ENCODE measurements around the gene PRTG.
"Not testable (repeated sequence)": the region's sequence is repeated elsewhere in the genome, so short reads cannot be mapped to it uniquely, and the experiment has no call there.

The PRTG gene

GRCh38 chr15:55698653-55699052 is 44.3 kb downstream of the PRTG start:
- no peak for DNase-seq

DNA sequence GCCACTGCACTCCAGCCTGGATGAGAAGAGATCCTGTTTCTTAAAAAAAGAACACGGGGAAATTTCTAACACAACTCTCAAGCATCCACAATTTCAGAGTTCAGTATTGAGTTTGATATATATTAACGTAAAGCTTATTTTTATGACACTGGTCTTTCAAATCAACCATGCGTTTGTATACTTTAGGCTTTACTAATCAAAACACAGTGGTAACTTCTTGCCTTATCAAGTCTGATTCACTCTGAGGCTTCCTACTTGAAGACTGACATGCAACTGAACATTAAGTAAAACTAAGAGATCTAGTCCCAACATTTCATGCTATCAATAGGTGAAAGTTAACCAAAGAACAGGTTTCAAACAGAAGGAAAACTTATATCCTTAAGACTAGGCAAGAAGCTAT is 46.7 kb downstream of the PRTG start:
- DNase-seq: no peak

DNA sequence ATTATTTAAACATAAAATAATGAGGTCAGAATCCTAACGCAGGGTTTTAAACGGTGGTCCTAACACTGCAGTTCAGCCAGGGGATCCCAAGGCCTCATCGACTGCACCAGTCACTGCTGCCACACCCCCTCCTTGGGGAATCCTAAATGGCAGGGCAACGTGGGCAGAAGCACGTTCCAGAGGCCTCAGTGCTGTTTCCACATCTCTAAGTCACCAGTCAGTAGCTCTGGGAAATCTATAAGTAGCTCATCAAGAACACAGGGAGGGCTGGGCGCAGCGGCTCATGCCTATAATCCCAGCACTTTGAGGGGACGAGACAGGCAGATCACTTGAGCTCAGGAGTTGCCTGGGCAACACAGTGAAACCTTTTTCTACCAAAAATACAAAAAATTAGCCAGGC is 47.5 kb downstream of the PRTG start:
- DNase-seq: peak; percentile 34 to 93

DNA sequence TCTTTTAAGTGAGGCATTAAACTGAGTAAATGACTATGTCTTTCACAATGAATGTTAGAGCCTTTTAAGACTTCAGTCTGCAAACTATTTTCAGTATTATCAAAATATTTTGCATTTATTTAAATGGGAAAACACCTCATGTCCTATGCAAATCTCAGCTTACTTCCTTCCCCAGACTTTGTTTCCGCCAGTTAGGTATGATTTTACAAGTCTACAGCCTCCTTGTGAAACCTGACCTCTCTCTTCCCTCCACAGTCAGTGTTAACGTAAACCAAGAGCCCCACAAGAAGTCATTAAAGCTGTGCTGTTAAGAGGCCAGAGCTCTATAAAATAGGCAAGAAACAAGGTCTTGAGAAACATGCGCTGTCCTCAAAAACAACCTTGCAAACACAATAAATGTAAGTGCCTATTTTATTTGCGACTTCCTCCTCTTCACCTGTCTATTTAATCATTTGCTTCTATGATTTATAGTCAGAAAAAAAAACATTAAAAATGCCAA is 48.3 kb downstream of the PRTG start:
- DNase-seq: peak; percentile 54 to 87

DNA sequence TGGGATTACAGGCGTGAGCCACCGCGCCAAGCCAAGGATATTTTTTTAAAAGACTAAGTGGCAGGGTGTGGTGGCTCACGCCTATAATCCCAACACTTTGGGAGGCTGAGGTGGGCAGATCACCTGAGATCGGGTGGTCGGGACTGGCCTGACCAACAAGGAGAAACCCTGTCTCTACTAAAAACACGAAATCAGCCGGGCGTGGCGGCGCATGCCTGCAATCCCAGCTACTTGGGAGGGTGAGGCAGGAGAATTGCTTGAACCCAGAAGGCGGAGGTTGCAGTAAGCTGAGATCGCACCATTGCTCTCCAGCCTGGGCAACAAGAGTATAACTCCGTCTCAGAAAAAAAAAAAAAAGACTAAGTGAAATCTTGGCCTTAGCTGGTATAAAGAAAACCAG is 49.8 kb downstream of the PRTG start:
- not testable (repeated sequence) for DNase-seq

DNA sequence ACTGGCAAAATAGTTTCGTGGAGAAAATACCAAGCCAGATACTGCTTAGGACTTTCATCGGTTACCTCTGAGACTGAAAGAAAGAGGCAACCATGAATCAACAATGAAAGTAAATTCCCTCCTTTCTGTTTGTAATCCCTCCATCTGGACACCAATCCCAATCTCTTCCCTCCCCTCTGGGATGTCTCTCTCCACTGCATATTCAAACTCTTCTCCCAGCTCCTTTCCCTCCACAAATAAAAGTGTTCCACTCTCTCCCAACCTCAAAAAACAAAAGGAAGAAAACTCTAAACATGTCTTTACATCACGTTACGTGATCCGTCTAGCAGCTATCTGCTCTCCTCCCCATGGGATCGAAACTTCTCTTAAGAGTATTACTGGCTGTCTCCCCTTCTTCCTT is 55.2 kb downstream of the PRTG start:
- peak in 1 of 2 experiments; percentile 34 for DNase-seq

GRCh38 chr15:55685286-55685685 is 57.7 kb downstream of the PRTG start:
- no peak for DNase-seq

GRCh38 chr15:55683376-55683775 is 59.6 kb downstream of the PRTG start:
- DNase-seq: peak; percentile 45 to 74

DNA sequence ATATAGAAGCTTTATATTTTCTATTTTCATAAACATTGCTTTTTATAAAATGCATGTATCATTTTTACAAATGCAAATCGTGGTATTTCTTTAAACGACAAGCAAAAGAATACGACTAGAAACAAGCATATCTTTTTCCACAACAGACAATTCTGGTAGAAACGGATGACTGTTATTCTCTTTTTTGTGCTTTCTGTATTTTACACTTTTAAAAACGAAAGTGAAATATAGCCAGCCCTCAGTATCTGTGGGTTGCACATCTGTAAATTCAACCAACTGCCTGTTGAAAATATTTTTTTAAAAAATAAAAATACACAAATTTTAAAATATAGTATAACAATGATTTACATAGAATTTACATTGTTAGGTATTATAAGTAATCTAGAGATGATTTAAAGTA is 61.3 kb downstream of the PRTG start:
- DNase-seq: no peak

GRCh38 chr15:55676507-55676906 is 66.4 kb downstream of the PRTG start:
- DNase-seq: no peak

DNA sequence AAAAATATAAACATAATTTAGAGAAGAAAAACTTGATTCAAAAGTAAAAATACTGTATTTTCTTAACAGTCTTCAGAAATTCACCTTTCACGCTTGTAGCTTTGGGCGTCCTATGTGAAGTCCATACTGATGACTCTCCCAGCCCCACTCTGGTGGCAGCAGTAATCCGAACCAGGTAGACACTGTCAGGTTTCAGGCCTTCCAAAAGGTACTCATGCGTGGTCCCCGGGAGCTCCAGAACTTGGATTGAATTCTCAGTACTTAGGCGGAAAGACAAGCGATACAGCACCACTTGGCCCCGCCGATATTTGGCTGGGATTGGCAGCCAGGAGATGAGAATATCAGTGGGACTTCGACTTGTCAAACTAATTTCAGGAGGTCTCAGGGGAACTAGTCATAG is 69.7 kb downstream of the PRTG start:
- DNase-seq: no peak

GRCh38 chr15:55669270-55669669 is 73.7 kb downstream of the PRTG start:
- no peak for DNase-seq

- no peak for DNase-seq
Measured at GRCh38 chr15:55665605-55666227, 77.2 kb downstream of the PRTG start.

DNA sequence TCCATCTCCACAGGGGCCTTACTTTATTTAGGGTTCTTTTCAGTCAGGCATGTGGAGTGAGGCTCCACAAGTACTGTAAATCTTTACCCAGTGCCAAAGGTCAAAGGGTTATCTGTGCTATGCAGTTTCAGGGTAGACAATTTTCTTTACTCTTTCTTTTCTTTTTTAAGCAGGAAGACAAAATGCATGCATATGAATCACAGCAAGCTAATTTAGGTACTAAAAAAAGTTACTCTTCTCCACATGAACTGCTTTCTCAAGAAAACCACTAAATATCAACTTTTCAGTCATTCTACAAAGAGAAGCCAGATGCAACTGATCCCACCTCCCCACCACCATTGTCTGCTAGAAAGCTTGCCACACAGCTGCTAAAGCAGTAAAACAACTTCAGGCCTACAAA is 81.5 kb downstream of the PRTG start:
- DNase-seq: no peak

- no peak for DNase-seq
Measured at GRCh38 chr15:55660153-55660552, 82.8 kb downstream of the PRTG start.

- DNase-seq: no peak
Measured at GRCh38 chr15:55659481-55659880, 83.5 kb downstream of the PRTG start.

DNA sequence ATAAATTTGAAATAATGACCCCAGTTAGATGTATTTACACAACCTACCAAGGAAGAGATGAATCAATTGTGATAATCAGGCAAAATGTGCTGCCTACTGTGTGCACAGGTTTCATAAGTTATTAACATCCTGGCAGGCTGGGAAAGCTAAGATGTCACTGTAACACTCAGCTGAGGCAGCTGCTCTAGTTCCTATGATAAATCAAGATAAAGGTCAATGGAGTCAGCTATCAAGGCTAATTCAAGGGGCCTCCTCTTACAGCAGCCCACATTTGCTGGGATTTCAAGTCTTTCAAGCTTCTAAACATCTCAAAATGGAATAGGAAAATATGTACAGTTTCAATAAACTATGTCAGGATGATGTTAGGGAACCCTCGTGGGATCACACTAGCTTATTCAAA is 84.1 kb downstream of the PRTG start:
- DNase-seq: no peak

- no peak for DNase-seq
Measured at GRCh38 chr15:55654561-55655031, 88.4 kb downstream of the PRTG start.

DNA sequence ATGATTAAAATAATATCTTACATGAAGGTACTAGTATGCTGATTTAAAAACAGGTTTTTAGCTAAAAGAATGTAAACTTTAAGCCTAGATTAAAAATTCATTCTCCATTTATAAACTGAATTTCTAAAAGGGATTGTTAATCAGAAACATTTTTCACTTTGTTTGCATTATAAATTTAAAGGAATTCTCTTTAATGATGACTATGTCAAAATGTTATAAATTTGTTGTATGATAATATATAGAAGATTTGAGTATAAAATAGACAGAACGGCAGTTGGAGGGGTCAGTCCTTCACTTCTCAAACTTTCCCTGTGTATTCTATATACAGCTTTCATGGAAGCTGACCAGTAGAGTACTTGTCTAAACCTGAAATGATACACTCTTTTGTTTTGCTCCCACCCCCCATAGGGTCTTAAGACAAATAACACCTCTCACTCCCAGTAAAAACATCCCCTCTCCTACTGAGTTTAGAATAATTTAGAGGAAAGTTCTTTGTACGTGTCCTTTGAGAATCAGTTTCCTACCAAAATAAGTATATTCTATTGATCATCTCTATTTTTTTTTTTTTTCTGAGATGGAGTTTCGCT is 90.0 kb downstream of the PRTG start:
- DNase-seq: no peak

DNA sequence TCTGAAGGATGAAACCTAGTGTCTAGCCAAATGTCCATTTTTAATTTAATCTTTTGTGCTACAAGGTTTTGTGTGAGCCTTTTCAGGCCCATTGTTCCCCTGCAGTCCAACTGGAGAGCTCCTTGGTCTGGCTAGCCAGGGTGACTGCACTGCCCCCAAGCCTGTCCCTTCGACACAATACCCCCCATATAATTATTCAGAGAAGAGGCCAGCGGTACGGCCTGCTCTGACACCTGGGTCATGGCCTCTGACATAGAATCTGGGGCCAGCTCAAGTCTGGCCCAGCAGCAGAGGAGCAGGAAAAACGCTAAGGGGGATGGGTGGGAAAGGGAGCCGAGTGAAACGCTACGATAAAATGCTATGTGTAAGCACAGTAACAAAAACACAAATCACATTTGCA is 90.6 kb downstream of the PRTG start:
- DNase-seq: no peak

DNA sequence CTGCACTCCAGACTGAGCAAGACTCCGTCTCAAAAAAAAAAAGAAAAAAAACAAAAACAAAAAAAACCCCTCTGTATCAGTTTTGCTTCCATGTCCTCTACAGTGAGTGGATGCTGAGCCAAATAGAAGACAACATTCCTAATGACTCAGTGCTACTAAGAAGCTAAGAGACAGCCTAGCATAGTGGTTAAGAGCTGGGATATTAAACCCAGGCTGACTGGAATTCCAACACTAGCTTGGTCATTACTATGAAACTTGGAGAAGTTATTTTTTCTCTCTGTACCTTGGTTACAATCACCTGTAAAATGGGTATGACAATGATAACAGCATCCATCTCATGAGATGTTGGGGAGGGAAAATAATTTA is 93.9 kb downstream of the PRTG start:
- no peak for DNase-seq

- DNase-seq: no peak
Measured at GRCh38 chr15:55638764-55639163, 104.2 kb downstream of the PRTG start.

DNA sequence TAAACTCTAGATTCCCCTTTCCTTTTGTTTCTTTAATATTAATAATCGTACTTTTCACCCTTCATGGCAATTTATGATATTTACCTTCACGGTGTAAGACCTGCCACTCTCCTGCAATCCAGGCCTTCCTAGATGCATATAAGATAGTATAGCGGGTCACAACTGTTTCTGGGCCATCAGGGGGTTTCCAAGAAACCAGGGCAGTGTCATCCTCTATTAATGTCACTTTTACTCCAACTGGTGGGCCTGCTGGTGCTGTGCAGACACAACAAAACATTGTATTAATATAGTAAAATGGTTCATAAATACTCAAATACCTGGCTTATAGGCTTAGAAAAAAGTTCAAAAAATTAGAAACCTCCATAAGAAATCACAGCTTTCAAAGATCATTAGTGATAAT is 105.9 kb downstream of the PRTG start:
- no peak for DNase-seq

GRCh38 chr15:55633731-55634130 is 109.2 kb downstream of the PRTG start:
- DNase-seq: no peak

DNA sequence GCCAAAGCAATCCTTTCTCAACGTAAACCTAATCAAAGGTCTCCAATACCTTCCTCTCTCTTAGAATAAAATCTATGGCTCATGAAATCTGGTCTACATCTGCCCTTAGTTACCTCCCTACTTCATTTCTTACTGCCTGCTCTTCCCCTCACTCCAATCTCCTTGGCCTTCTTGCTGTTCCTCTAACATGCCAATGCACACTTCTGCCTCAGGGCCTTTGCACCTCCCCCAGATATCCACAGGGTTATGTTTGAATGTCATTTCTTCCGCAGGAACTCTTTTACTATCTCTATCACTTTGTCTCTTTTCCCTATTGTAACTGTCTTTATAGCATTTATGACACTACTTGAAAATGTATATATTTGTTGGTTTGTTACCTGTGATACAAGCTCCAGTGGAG is 110.5 kb downstream of the PRTG start:
- no peak for DNase-seq
